Astrocyte (in vitro differentiated cells and primary cell): Measurements from ENCODE around the gene USPL1. TPM values are rescaled to one million over a fixed set of nuclear protein-coding genes. Genes with fewer than 3 reads are reported as not detected.

Experiments used
- DNase-seq: peaks from one replicate; pipeline ENCODE4 v3.0.0-alpha.2; 2010; ENCODE audit warnings: low read depth
- FAIRE-seq: peaks from 2 replicates; lab custom pipeline; 2011; peaks lifted over from hg19 to GRCh38; lab: Jason Lieb, UNC
- H2AFZ ChIP-seq: 2 replicates; pipeline ENCODE4 v1.6.0; 2012; ENCODE audit warnings: low read depth, low read length, inconsistent platforms
- H3K27ac ChIP-seq: 2 replicates; pipeline ENCODE4 v1.5.1; 2011; ENCODE audit warnings: low read depth, low read length, inconsistent platforms
- H3K27me3 ChIP-seq: 2 replicates; pipeline ENCODE4 v1.6.0; 2011; ENCODE audit warnings: low read length, inconsistent platforms; ENCODE audit not compliant: insufficient read depth
- H3K36me3 ChIP-seq: 2 replicates; pipeline ENCODE4 v1.5.1; 2011; ENCODE audit warnings: low read length, inconsistent platforms; ENCODE audit not compliant: insufficient read depth
- H3K4me1 ChIP-seq: 2 replicates; pipeline ENCODE4 v1.5.1; 2011; ENCODE audit warnings: low read length, inconsistent platforms; ENCODE audit not compliant: insufficient read depth
- H3K4me2 ChIP-seq: 2 replicates; pipeline ENCODE4 v1.6.0; 2012; ENCODE audit warnings: low read length, inconsistent platforms
- H3K4me3 ChIP-seq: 2 replicates; pipeline ENCODE4 v1.5.1; 2011; ENCODE audit warnings: low read depth, mild to moderate bottlenecking, low read length, inconsistent platforms; ENCODE audit not compliant: insufficient read depth
- H3K79me2 ChIP-seq: 2 replicates; pipeline ENCODE4 v1.6.0; 2012; ENCODE audit warnings: mild to moderate bottlenecking, low read length, inconsistent platforms; ENCODE audit not compliant: insufficient read depth
- H3K9ac ChIP-seq: 2 replicates; pipeline ENCODE4 v1.6.0; 2012; ENCODE audit warnings: mild to moderate bottlenecking, low read length, inconsistent platforms
- H3K9me3 ChIP-seq: 2 replicates; pipeline ENCODE4 v1.5.1; 2012; ENCODE audit warnings: low read depth, mild to moderate bottlenecking, low read length, inconsistent platforms; ENCODE audit not compliant: insufficient read depth
- H4K20me1 ChIP-seq: 2 replicates; pipeline ENCODE4 v1.6.0; 2012; ENCODE audit warnings: low read length, inconsistent platforms; ENCODE audit not compliant: insufficient read depth
- H3K27ac Mint-ChIP-seq: one replicate; pipeline ENCODE4 v1.8.0; 2021; ENCODE audit warnings: mild to moderate bottlenecking, mixed read lengths; ENCODE audit not compliant: unreplicated experiment
- H3K27me3 Mint-ChIP-seq: one replicate; pipeline ENCODE4 v1.8.0; 2021; ENCODE audit warnings: low read depth, mixed read lengths; ENCODE audit not compliant: unreplicated experiment
- H3K36me3 Mint-ChIP-seq: one replicate; pipeline ENCODE4 v1.8.0; 2021; ENCODE audit warnings: low read depth, mixed read lengths; ENCODE audit not compliant: unreplicated experiment
- H3K4me1 Mint-ChIP-seq: one replicate; pipeline ENCODE4 v1.8.0; 2021; ENCODE audit warnings: low read depth, mixed read lengths; ENCODE audit not compliant: unreplicated experiment
- H3K4me3 Mint-ChIP-seq: one replicate; pipeline ENCODE4 v1.8.0; 2021; ENCODE audit warnings: mild to moderate bottlenecking, moderate library complexity, mixed read lengths; ENCODE audit not compliant: unreplicated experiment
- H3K9me3 Mint-ChIP-seq: one replicate; pipeline ENCODE4 v1.8.0; 2021; ENCODE audit warnings: mild to moderate bottlenecking, mixed read lengths; ENCODE audit not compliant: unreplicated experiment
- CTCF ChIP-seq: IDR thresholded peaks from 2 replicates; pipeline ENCODE4 v1.5.1; 2011; ENCODE audit warnings: low read depth, mild to moderate bottlenecking, inconsistent platforms, low read length, moderate library complexity; ENCODE audit not compliant: insufficient read depth
- EZH2 ChIP-seq: IDR thresholded peaks from 2 replicates; pipeline ENCODE4 v1.6.1; 2012; ENCODE audit warnings: mild to moderate bottlenecking, low read length, inconsistent platforms; ENCODE audit not compliant: insufficient read depth
- total RNA-seq: library from RNA; stranded (reverse); gene quantifications from 2 replicates; pipeline ENCODE4 v1.2.1, GENCODE V29; 2021

Gene USPL1
- total RNA-seq, 1 donor from 2014 or later: 29.6 TPM

- FAIRE-seq (peak; percentile 98), DNase-seq (peak; percentile 97)
- H3K27ac Mint-ChIP-seq: peak overlapping the region; percentile 73
- peaks cover 16% of the 10 kb centered on the region for H3K4me1 ChIP-seq
- no peaks in the 10 kb centered on the region for H3K27me3 Mint-ChIP-seq
- no peak overlapping the region for H3K4me3 Mint-ChIP-seq
- no peaks in the 10 kb centered on the region for H3K36me3 Mint-ChIP-seq
- no peaks in the 10 kb centered on the region for H3K27me3 ChIP-seq
- peak overlapping the region; percentile 23 for H3K4me2 ChIP-seq
- TF ChIP-seq EZH2 (no peak), CTCF (no peak)
- no peaks in the 10 kb centered on the region for H3K36me3 ChIP-seq
- H3K4me1 Mint-ChIP-seq: peaks cover 21% of the 10 kb centered on the region
- H3K4me3 ChIP-seq: no peak overlapping the region
- peak overlapping the region; percentile 17 for H3K27ac ChIP-seq
- H2AFZ ChIP-seq: no peak overlapping the region
- H3K9ac ChIP-seq: no peak overlapping the region
- H3K79me2 ChIP-seq: no peaks in the 10 kb centered on the region
- no peaks in the 10 kb centered on the region for H3K9me3 Mint-ChIP-seq
- H4K20me1 ChIP-seq: peaks cover 6% of the 10 kb centered on the region
- H3K9me3 ChIP-seq: no peaks in the 10 kb centered on the region
Observed at GRCh38 chr13:30577401-30577852, 40.3 kb upstream of the USPL1 start.

- H3K9ac ChIP-seq: no peak overlapping the region
- no peaks in the 10 kb centered on the region for H3K27me3 Mint-ChIP-seq
- H3K27ac Mint-ChIP-seq: no peak overlapping the region
- H3K4me1 Mint-ChIP-seq: peaks cover 23% of the 10 kb centered on the region
- H3K36me3 Mint-ChIP-seq: no peaks in the 10 kb centered on the region
- H3K4me1 ChIP-seq: peaks cover 24% of the 10 kb centered on the region
- H3K9me3 Mint-ChIP-seq: no peaks in the 10 kb centered on the region
- H3K4me2 ChIP-seq: no peak overlapping the region
- DNase-seq (no peak), FAIRE-seq (no peak)
- no peaks in the 10 kb centered on the region for H3K79me2 ChIP-seq
- H3K27ac ChIP-seq: no peak overlapping the region
- H3K9me3 ChIP-seq: no peaks in the 10 kb centered on the region
- no peak overlapping the region for H3K4me3 ChIP-seq
- no peak overlapping the region for H2AFZ ChIP-seq
- H3K27me3 ChIP-seq: no peaks in the 10 kb centered on the region
- TF ChIP-seq CTCF (no peak), EZH2 (no peak)
- H3K36me3 ChIP-seq: no peaks in the 10 kb centered on the region
- peaks cover 6% of the 10 kb centered on the region for H4K20me1 ChIP-seq
- H3K4me3 Mint-ChIP-seq: no peak overlapping the region
Observed at GRCh38 chr13:30580852-30581502, 36.7 kb upstream of the USPL1 start.

GRCh38 chr13:30581582-30581981 lies 36.1 kb upstream of the USPL1 start:
- Mint-ChIP-seq H3K4me3 (no peak overlapping the region), H3K27ac (no peak overlapping the region), H3K27me3 (no peaks in the 10 kb centered on the region), H3K4me1 (peaks cover 21% of the 10 kb centered on the region), H3K9me3 (no peaks in the 10 kb centered on the region), H3K36me3 (no peaks in the 10 kb centered on the region)
- TF ChIP-seq CTCF (peak; percentile 18), EZH2 (no peak)
- no peak overlapping the region for H3K4me3 ChIP-seq
- H3K79me2 ChIP-seq: no peaks in the 10 kb centered on the region
- H3K4me1 ChIP-seq: peaks cover 28% of the 10 kb centered on the region
- H3K4me2 ChIP-seq: no peak overlapping the region
- no peaks in the 10 kb centered on the region for H3K36me3 ChIP-seq
- FAIRE-seq (peak; percentile 92), DNase-seq (no peak)
- no peak overlapping the region for H2AFZ ChIP-seq
- H4K20me1 ChIP-seq: peaks cover 6% of the 10 kb centered on the region
- no peak overlapping the region for H3K27ac ChIP-seq
- H3K9ac ChIP-seq: no peak overlapping the region
- H3K9me3 ChIP-seq: no peaks in the 10 kb centered on the region
- H3K27me3 ChIP-seq: no peaks in the 10 kb centered on the region
